ENCODE measurements around the gene DCC. TPM values are rescaled to one million over a fixed set of nuclear protein-coding genes. Genes with fewer than 3 reads are reported as not detected.

DCC gene
- total and polyA plus RNA-seq, 9 of the 15 experiments (the other 6 are each of a cell fraction or from before 2014, with no cell fraction given), result not detected

GRCh38 chr18:53496028-53496427 is 1156.0 kb downstream of the DCC start:
- no TSS peak for BruUV-seq (replicated peaks)
- intact Hi-C loops (cut with micrococcal nuclease), result no loop called here

More at GRCh38 chr18:53496028-53496427, 1156.0 kb downstream of the DCC start:
- TF ChIP-seq ILF3 (IDR thresholded peaks at IDR 0.05; ENCODE audit: borderline replicate concordance) (no peak), ZNF764 (CRISPR knock-in tag; IDR thresholded peaks at IDR 0.05; ENCODE audit: low read depth) (no peak), ZNF239 (CRISPR knock-in tag; IDR thresholded peaks at IDR 0.05) (no peak), DACH1 (IDR thresholded peaks at IDR 0.05; ENCODE audit: partially characterized antibody) (no peak), PYGO2 (tag; IDR thresholded peaks at IDR 0.05) (no peak), THAP12 (CRISPR knock-in tag; IDR thresholded peaks at IDR 0.05) (no peak), HNRNPL (IDR thresholded peaks at IDR 0.05; ENCODE audit: low read depth, low read length) (no peak), MTA3 (IDR thresholded peaks at IDR 0.05; ENCODE audit: borderline replicate concordance) (no peak), ZNF436 (CRISPR knock-in tag; IDR thresholded peaks at IDR 0.05) (no peak), RHOXF2B (CRISPR knock-in tag; conservative IDR thresholded peaks at IDR 0.05) (no peak), KLF16 (IDR thresholded peaks at IDR 0.05) (no peak), PBX2 (CRISPR knock-in tag; IDR thresholded peaks at IDR 0.05; ENCODE audit: low read depth) (no peak), PBX2 (tag; conservative IDR thresholded peaks at IDR 0.05; ENCODE audit: low read depth) (no peak), TARDBP (IDR thresholded peaks at IDR 0.05) (no peak)
- H3K4me3 ChIP-seq, result no peak overlapping the region
- H3K79me2 ChIP-seq (ENCODE audit: control insufficient read depth, insufficient read depth, low read length), result no peaks in the 10 kb centered on the region
- H4K20me1 ChIP-seq (replicated peaks; ENCODE audit: control insufficient read depth, insufficient read depth, low read length), result no peaks in the 10 kb centered on the region
- WGBS (ENCODE audit: insufficient coverage, low coverage, missing lambda C conversion rate), result 0% methylated on average over 3 of the region's 3 CpGs
- DNase-seq (ENCODE audit: extremely low read depth in 1 of 4, low spot score in 3 of 4) (no peak), ATAC-seq (no peak), FAIRE-seq (no peak)
- H3K4me1 ChIP-seq (replicated peaks in 1 of 2; ENCODE audit: control insufficient read depth in 2 of 2, insufficient read depth in 2 of 2, low read length in 2 of 2), result no peaks in the 10 kb centered on the region
- H2AFZ ChIP-seq (ENCODE audit: low read depth, low read length), result no peak overlapping the region
- no peaks in the 10 kb centered on the region for H3K36me3 ChIP-seq (ENCODE audit: control insufficient read depth, insufficient read depth, low read length)
- no peak overlapping the region for H3K4me2 ChIP-seq (ENCODE audit: insufficient read depth, low read length)
- H3K27ac ChIP-seq (ENCODE audit: extremely low read depth, low read depth, low read length), result no peak overlapping the region
- no peaks in the 10 kb centered on the region for H3K9me1 ChIP-seq (ENCODE audit: control insufficient read depth, insufficient read depth, low read length)
- ChIA-PET CTCF (ENCODE audit: low intra/inter-chr PET ratio) (no interaction called here), POLR2A (no interaction called here)
- H3K9me3 ChIP-seq (replicated peaks; ENCODE audit: control insufficient read depth, insufficient read depth, low read depth, low read length), result no peaks in the 10 kb centered on the region
- no peak overlapping the region for H3K9ac ChIP-seq (ENCODE audit: insufficient read depth in 1 of 2, low read depth in 2 of 2, low read length in 2 of 2)
- H3K27me3 ChIP-seq (ENCODE audit: control insufficient read depth in 2 of 2, insufficient read depth in 2 of 2, low read length in 2 of 2), result no peaks in the 10 kb centered on the region
- in situ Hi-C loops (cut with MboI), result no loop called here

Data from K562 (cell line).